GM18873 (cell line): ENCODE measurements around the gene FGFBP3.

Source experiments
- ATAC-seq: cut with Tn5 transposase; IDR thresholded peaks from one replicate; pipeline ENCODE4 v1.9.1; 2021; ENCODE audit warnings: mild to moderate bottlenecking, moderate library complexity, moderate number of reproducible peaks; ENCODE audit not compliant: unreplicated experiment, low FRiP score

FGFBP3 gene

DNA sequence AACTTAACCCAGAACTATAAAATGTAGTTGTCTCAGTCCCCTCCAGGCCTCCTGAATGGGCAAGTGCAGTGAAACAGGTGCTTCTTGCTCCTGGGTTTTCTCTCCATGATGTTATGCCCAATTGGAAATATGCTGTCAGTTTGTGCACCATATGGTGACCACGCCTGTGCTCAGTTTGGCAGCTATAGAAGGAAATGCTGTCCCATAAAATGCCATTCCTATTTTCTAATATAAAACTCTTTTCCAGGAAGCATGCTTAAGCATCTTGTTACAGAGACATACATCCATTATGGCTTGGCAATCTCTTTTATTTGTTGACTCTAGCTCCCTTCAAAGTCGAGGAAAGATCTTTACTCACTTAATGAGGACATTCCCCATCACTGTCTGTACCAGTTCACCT, 45.2 kb downstream of the FGFBP3 start:
- ATAC-seq: no peak

DNA sequence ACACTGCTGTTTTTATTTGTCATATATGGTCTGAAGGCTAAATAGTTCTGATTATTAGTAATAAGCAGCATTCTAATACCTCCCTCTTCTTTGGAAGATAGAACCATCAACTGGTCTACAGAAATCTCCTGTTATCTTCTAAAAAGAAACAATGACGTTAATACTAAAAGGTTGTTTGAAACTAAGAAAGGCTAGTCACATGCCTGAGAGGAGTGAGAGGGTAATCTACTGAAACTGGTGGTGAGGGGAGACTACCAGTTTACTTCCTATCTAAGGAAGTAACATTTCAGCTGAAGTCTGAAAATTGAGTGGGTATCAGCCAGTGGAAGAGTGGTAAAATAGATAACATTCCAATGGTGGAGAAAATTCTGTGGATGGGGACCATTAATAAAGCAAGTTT, 48.4 kb downstream of the FGFBP3 start:
- no peak for ATAC-seq

DNA sequence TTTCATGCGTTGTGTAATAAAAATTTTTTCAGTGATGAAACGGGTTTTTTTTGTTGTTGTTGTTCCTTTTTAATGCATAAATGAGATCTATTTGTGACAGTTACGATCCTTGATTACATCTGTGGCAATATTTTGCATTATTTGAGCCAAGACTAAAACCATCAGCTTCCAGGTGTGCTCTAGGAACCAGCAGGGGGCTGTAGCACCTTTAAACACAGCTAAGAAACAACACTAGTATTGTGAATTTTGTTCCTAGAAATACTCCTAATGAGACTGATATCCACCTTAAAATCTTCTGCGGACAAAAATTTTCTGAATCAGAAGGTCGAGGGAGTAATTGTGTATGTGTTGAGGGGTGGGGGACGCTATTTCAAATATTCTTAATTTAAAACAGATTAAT, 52.6 kb downstream of the FGFBP3 start:
- ATAC-seq: no peak
